CD14-positive monocyte (primary cell): ENCODE results near the gene RANBP1. TPM values are rescaled to one million over a fixed set of nuclear protein-coding genes. Genes with fewer than 3 reads are reported as not detected.

Source experiments
- DNase-seq, 3 donors: peaks; one replicate each; pipeline ENCODE4 v3.0.0-alpha.2; 2011 to 2022
- H2AFZ ChIP-seq: 2 replicates; pipeline ENCODE4 v1.6.0; 2012; ENCODE audit warnings: mild to moderate bottlenecking, low read depth, low read length, inconsistent platforms; ENCODE audit not compliant: insufficient read depth, poor library complexity, severe bottlenecking
- H3K27ac ChIP-seq, 2 donors: 1 replicate in 1 of 2; 2 replicates in 1 of 2; pipeline ENCODE4 v1.5.1; 2012 to 2013; ENCODE audit warnings: low read length in 2 of 2, control low read depth in 1 of 2, inconsistent platforms in 1 of 2, low read depth in 1 of 2, mild to moderate bottlenecking in 1 of 2
- H3K27me3 ChIP-seq, 2 donors: one replicate each; pipeline versions ENCODE4 v1.6.0 to v1.6.1; 2011 to 2013; ENCODE audit warnings: low read length in 2 of 2; ENCODE audit not compliant: control insufficient read depth in 2 of 2, insufficient read depth in 2 of 2
- H3K36me3 ChIP-seq, 2 donors: replicated peaks in 1 of 2; 1 replicate in 1 of 2; 2 replicates in 1 of 2; pipeline versions ENCODE4 v1.5.1 to v1.6.1; 2012 to 2013; ENCODE audit warnings: low read length in 2 of 2, control low read depth in 1 of 2, inconsistent platforms in 1 of 2, mild to moderate bottlenecking in 1 of 2; ENCODE audit not compliant: insufficient read depth in 2 of 2, control insufficient read depth in 1 of 2
- H3K4me1 ChIP-seq, 2 donors: 1 replicate in 1 of 2; 2 replicates in 1 of 2; pipeline versions ENCODE4 v1.5.1 to v1.6.1; 2012 to 2013; ENCODE audit warnings: low read length in 2 of 2, control low read depth in 1 of 2, inconsistent platforms in 1 of 2, mild to moderate bottlenecking in 1 of 2, moderate library complexity in 1 of 2; ENCODE audit not compliant: insufficient read depth in 2 of 2, control insufficient read depth in 1 of 2
- H3K4me2 ChIP-seq: replicated peaks from 2 replicates; pipeline ENCODE3; 2012; ENCODE audit warnings: low read length, moderate library complexity, mild to moderate bottlenecking; ENCODE audit not compliant: poor library complexity, severe bottlenecking; ENCODE audit errors: extremely low read depth
- H3K4me3 ChIP-seq, 3 experiments: fragments of 200-600 bp in 1 of 3; sonication (generic) in 1 of 3; replicated peaks in 1 of 3; 1 replicate in 2 of 3; 2 replicates in 1 of 3; pipeline ENCODE4 v1.5.1; 2011 to 2013; ENCODE audit warnings: low read length in 3 of 3, mild to moderate bottlenecking in 3 of 3, control low read depth in 2 of 3, low read depth in 2 of 3, inconsistent platforms in 1 of 3, moderate library complexity in 1 of 3
- H3K79me2 ChIP-seq: 2 replicates; pipeline ENCODE4 v1.6.0; 2012; ENCODE audit warnings: mild to moderate bottlenecking, control low read depth, inconsistent platforms, low read length, moderate library complexity; ENCODE audit not compliant: insufficient read depth
- H3K9ac ChIP-seq: 2 replicates; pipeline ENCODE4 v1.6.0; 2017; ENCODE audit warnings: low read length, mild to moderate bottlenecking; ENCODE audit not compliant: insufficient read depth, poor library complexity, severe bottlenecking
- H3K9me3 ChIP-seq, 2 donors: replicated peaks in 1 of 2; 1 replicate in 1 of 2; 2 replicates in 1 of 2; pipeline versions ENCODE4 v1.5.1 to v1.6.1; 2012 to 2013; ENCODE audit warnings: low read length in 2 of 2, control low read depth in 1 of 2; ENCODE audit not compliant: control insufficient read depth in 1 of 2, insufficient read depth in 1 of 2
- H4K20me1 ChIP-seq: 2 replicates; pipeline ENCODE4 v1.6.0; 2012; ENCODE audit warnings: mild to moderate bottlenecking, low read length, control low read depth, moderate library complexity; ENCODE audit not compliant: insufficient read depth
- H3K27ac Mint-ChIP-seq, 7 donors: one replicate each; pipeline ENCODE4 v1.8.0; 2020; ENCODE audit warnings: mild to moderate bottlenecking in 7 of 7, mixed read lengths in 7 of 7, moderate library complexity in 6 of 7, inconsistent platforms in 2 of 7
- H3K27me3 Mint-ChIP-seq, 3 donors: one replicate each; pipeline ENCODE4 v1.8.0; 2021 to 2022; ENCODE audit warnings: low read depth in 3 of 3, mild to moderate bottlenecking in 3 of 3, mixed read lengths in 3 of 3, moderate library complexity in 3 of 3, inconsistent platforms in 1 of 3
- H3K36me3 Mint-ChIP-seq, 2 donors: one replicate each; pipeline ENCODE4 v1.8.0; 2020; ENCODE audit warnings: mixed read lengths in 2 of 2, inconsistent platforms in 1 of 2, mild to moderate bottlenecking in 1 of 2
- H3K4me1 Mint-ChIP-seq: one replicate; pipeline ENCODE4 v1.8.0; 2020; ENCODE audit warnings: mild to moderate bottlenecking, mixed read lengths
- H3K4me3 Mint-ChIP-seq, 2 donors: one replicate each; pipeline ENCODE4 v1.8.0; 2020; ENCODE audit warnings: mild to moderate bottlenecking in 2 of 2, mixed read lengths in 2 of 2, moderate library complexity in 1 of 2
- H3K9me3 Mint-ChIP-seq, 7 donors: one replicate each; pipeline ENCODE4 v1.8.0; 2020 to 2022; ENCODE audit warnings: mixed read lengths in 7 of 7, mild to moderate bottlenecking in 6 of 7, moderate library complexity in 6 of 7, inconsistent platforms in 2 of 7
- CTCF ChIP-seq: fragments of 200-600 bp; IDR thresholded peaks from one replicate; pipeline ENCODE4 v1.8.0; 2022; ENCODE audit warnings: antibody characterized with exemption, mild to moderate bottlenecking
- WGBS: methylation state at CpG from one replicate; pipeline ENCODE4 v1.1.5; 2013; ENCODE audit warnings: missing lambda C conversion rate; ENCODE audit not compliant: insufficient coverage; 5-methylcytosine and 5-hydroxymethylcytosine counted together
- intact Hi-C, 2 donors: fragments of 100-400 bp; cut with micrococcal nuclease; formaldehyde crosslinking; loops; one replicate each; pipeline versions ENCODE4 v1.15.0 to v1.15.1; 2023
- polyA plus RNA-seq, 3 donors: library from polyadenylated mRNA; depleted of rRNA in 1 of 3; unstranded in 2 of 3; stranded (reverse) in 1 of 3; fragments of 300-500 nt in 2 of 3; fragments of >200 nt in 1 of 3; fragmentation: Illumina TruSeq in 2 of 3; gene quantifications; 1 replicate in 2 of 3; 2 replicates in 1 of 3; pipeline ENCODE4 v1.2.3, GENCODE V29; 2012 to 2021

The RANBP1 gene
- polyA plus RNA-seq, 3 donors: 45.0 to 52.3 (median 47.4) TPM

GRCh38 chr22:20087319-20088262 is 28.3 kb upstream of the RANBP1 start:
- Mint-ChIP-seq H3K9me3 (no peaks in the 10 kb centered on the region), H3K27ac (peak overlapping the region in 2 of 7 donors; percentile 46 to 48), H3K4me3 (peak overlapping the region in 1 of 2 donors; percentile 35), H3K4me1 (peaks cover 17% of the 10 kb centered on the region), H3K36me3 (peaks cover 75 to 78% of the 10 kb centered on the region in 2 donors), H3K27me3 (peaks cover 0 to 2% (median 0%) of the 10 kb centered on the region in 3 donors)
- Histone ChIP-seq H3K4me1 (no peaks in the 10 kb centered on the region), H4K20me1 (peaks cover 37% of the 10 kb centered on the region), H3K9me3 (no peaks in the 10 kb centered on the region), H2AFZ (no peak overlapping the region), H3K4me3 (no peak overlapping the region), H3K27ac (no peak overlapping the region), H3K9ac (no peak overlapping the region), H3K79me2 (peaks cover 44% of the 10 kb centered on the region), H3K27me3 (no peaks in the 10 kb centered on the region), H3K36me3 (peaks cover 70 to 77% of the 10 kb centered on the region in 2 donors), H3K4me2 (no peak overlapping the region)
- no peak for TF ChIP-seq CTCF
- DNase-seq: no peak
- WGBS: 87% methylated on average over 12 of the region's 14 CpGs
- intact Hi-C loops: no loop called here

GRCh38 chr22:20088263-20088648 is 27.6 kb upstream of the RANBP1 start:
- H3K4me1 Mint-ChIP-seq: peaks cover 10% of the 10 kb centered on the region
- H3K4me3 ChIP-seq: no peak overlapping the region
- H3K36me3 Mint-ChIP-seq: peaks cover 77 to 82% of the 10 kb centered on the region in 2 donors
- H3K4me2 ChIP-seq: no peak overlapping the region
- H3K4me3 Mint-ChIP-seq: no peak overlapping the region
- TF ChIP-seq CTCF: no peak
- 94% methylated on average over 7 of the region's 8 CpGs for WGBS
- H3K79me2 ChIP-seq: peaks cover 38% of the 10 kb centered on the region
- intact Hi-C loops: no loop called here
- no peaks in the 10 kb centered on the region for H3K9me3 ChIP-seq
- peak overlapping the region in 1 of 2 donors; percentile 8 for H3K27ac ChIP-seq
- no peak for DNase-seq
- H3K27ac Mint-ChIP-seq: no peak overlapping the region
- H4K20me1 ChIP-seq: peaks cover 31% of the 10 kb centered on the region
- H3K27me3 Mint-ChIP-seq: peaks cover 0 to 2% (median 0%) of the 10 kb centered on the region in 3 donors
- H2AFZ ChIP-seq: no peak overlapping the region
- H3K27me3 ChIP-seq: no peaks in the 10 kb centered on the region
- no peak overlapping the region for H3K9ac ChIP-seq
- no peaks in the 10 kb centered on the region for H3K9me3 Mint-ChIP-seq
- peaks cover 75 to 79% of the 10 kb centered on the region in 2 donors for H3K36me3 ChIP-seq
- H3K4me1 ChIP-seq: no peaks in the 10 kb centered on the region
